Measurements from ENCODE around the gene ADAMTS17.
A peak's percentile ranks its signal among the peaks of the same experiment; 100 is the strongest.
"Not testable (repeated sequence)": the region's sequence is repeated elsewhere in the genome, so short reads cannot be mapped to it uniquely, and the experiment has no call there.

The ADAMTS17 gene

GRCh38 chr15:99951511-99951910 is 390.3 kb downstream of the ADAMTS17 start:
- DNase-seq (ENCODE audit: low spot score) = no peak

- DNase-seq (ENCODE audit: low spot score) = no peak
Measured at GRCh38 chr15:99944131-99944530, 397.6 kb downstream of the ADAMTS17 start.

GRCh38 chr15:99943466-99943865 is 398.3 kb downstream of the ADAMTS17 start:
- DNase-seq (ENCODE audit: low spot score) = no peak

- no peak for DNase-seq (ENCODE audit: low spot score)
Measured at GRCh38 chr15:99932676-99933402, 408.9 kb downstream of the ADAMTS17 start.

- DNase-seq (ENCODE audit: low spot score) = no peak
Measured at GRCh38 chr15:99931703-99932603, 409.8 kb downstream of the ADAMTS17 start.

GRCh38 chr15:99930696-99931095 is 411.1 kb downstream of the ADAMTS17 start:
- DNase-seq (ENCODE audit: low spot score) = no peak

GRCh38 chr15:99929266-99929665 is 412.5 kb downstream of the ADAMTS17 start:
- no peak for DNase-seq (ENCODE audit: low spot score)

GRCh38 chr15:99928429-99928981 is 413.3 kb downstream of the ADAMTS17 start:
- DNase-seq (ENCODE audit: low spot score) = peak; percentile 85

- not testable (repeated sequence) for DNase-seq (ENCODE audit: low spot score)
Measured at GRCh38 chr15:99926532-99926931, 415.2 kb downstream of the ADAMTS17 start.

- peak; percentile 54 for DNase-seq (ENCODE audit: low spot score)
Measured at GRCh38 chr15:99925661-99926461, 415.9 kb downstream of the ADAMTS17 start.

GRCh38 chr15:99923711-99924110 is 418.1 kb downstream of the ADAMTS17 start:
- DNase-seq (ENCODE audit: low spot score) = no peak

Data from Ammon's horn (tissue), 1 donor.